ENCODE results near the gene TOMM34.

Gene TOMM34

GRCh38 chr20:44990425-44990824, 30.2 kb upstream of the TOMM34 start:
- H3K4me3 ChIP-seq (ENCODE audit: low read length, poor library complexity, severe bottlenecking), result peak overlapping the region; percentile 8

GRCh38 chr20:44988631-44989171, 28.5 kb upstream of the TOMM34 start:
- Histone ChIP-seq H3K4me2 (ENCODE audit: low read depth, low read length, poor library complexity, severe bottlenecking) (no peak overlapping the region), H3K79me2 (ENCODE audit: insufficient read depth, low read length) (peaks cover 32% of the 10 kb centered on the region), H3K9me2 (replicated peaks; ENCODE audit: low read depth, low read length) (no peaks in the 10 kb centered on the region), H4K20me1 (ENCODE audit: insufficient read depth, low read length, poor library complexity, severe bottlenecking) (no peaks in the 10 kb centered on the region), H3K4me1 (ENCODE audit: insufficient read depth, low read length, poor library complexity, severe bottlenecking) (peaks cover 24% of the 10 kb centered on the region), H2AFZ (ENCODE audit: low read length) (no peak overlapping the region), H3F3A (ENCODE audit: low read depth) (no peaks in the 10 kb centered on the region), H3K9ac (ENCODE audit: low read depth, low read length, poor library complexity, severe bottlenecking) (no peak overlapping the region), H3K4me3 (ENCODE audit: low read length, poor library complexity, severe bottlenecking) (no peak overlapping the region), H3K36me3 (ENCODE audit: insufficient read depth, low read length) (peaks cover 26% of the 10 kb centered on the region), H3K9me3 (ENCODE audit: insufficient read depth, low read depth, low read length) (no peaks in the 10 kb centered on the region), H3K27me3 (ENCODE audit: insufficient read depth, low read length, poor library complexity, severe bottlenecking) (no peaks in the 10 kb centered on the region)
- no peak for TF ChIP-seq EZH2phosphoT487 (IDR thresholded peaks at IDR 0.05; ENCODE audit: borderline replicate concordance)
- TF ChIP-seq, protein P1, sequence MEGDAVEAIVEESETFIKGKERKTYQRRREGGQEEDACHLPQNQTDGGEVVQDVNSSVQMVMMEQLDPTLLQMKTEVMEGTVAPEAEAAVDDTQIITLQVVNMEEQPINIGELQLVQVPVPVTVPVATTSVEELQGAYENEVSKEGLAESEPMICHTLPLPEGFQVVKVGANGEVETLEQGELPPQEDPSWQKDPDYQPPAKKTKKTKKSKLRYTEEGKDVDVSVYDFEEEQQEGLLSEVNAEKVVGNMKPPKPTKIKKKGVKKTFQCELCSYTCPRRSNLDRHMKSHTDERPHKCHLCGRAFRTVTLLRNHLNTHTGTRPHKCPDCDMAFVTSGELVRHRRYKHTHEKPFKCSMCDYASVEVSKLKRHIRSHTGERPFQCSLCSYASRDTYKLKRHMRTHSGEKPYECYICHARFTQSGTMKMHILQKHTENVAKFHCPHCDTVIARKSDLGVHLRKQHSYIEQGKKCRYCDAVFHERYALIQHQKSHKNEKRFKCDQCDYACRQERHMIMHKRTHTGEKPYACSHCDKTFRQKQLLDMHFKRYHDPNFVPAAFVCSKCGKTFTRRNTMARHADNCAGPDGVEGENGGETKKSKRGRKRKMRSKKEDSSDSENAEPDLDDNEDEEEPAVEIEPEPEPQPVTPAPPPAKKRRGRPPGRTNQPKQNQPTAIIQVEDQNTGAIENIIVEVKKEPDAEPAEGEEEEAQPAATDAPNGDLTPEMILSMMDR (conservative IDR thresholded peaks at IDR 0.05; ENCODE audit: low read length), result no peak

More at GRCh38 chr20:44990425-44990824, 30.2 kb upstream of the TOMM34 start:
- no peaks in the 10 kb centered on the region for H4K20me1 ChIP-seq (ENCODE audit: insufficient read depth, low read length, poor library complexity, severe bottlenecking)
- no peaks in the 10 kb centered on the region for H3K9me3 ChIP-seq (ENCODE audit: insufficient read depth, low read depth, low read length)
- H3K4me2 ChIP-seq (ENCODE audit: low read depth, low read length, poor library complexity, severe bottlenecking), result peak overlapping the region; percentile 57
- no peaks in the 10 kb centered on the region for H3K27me3 ChIP-seq (ENCODE audit: insufficient read depth, low read length, poor library complexity, severe bottlenecking)
- H2AFZ ChIP-seq (ENCODE audit: low read length), result no peak overlapping the region
- peak overlapping the region; percentile 21 for H3K9ac ChIP-seq (ENCODE audit: low read depth, low read length, poor library complexity, severe bottlenecking)
- peaks cover 26% of the 10 kb centered on the region for H3K4me1 ChIP-seq (ENCODE audit: insufficient read depth, low read length, poor library complexity, severe bottlenecking)
- peaks cover 29% of the 10 kb centered on the region for H3K36me3 ChIP-seq (ENCODE audit: insufficient read depth, low read length)
- H3K9me2 ChIP-seq (replicated peaks; ENCODE audit: low read depth, low read length), result no peaks in the 10 kb centered on the region
- TF ChIP-seq, protein P1 (conservative IDR thresholded peaks at IDR 0.05; ENCODE audit: low read length), result no peak
- no peak for TF ChIP-seq EZH2phosphoT487 (IDR thresholded peaks at IDR 0.05; ENCODE audit: borderline replicate concordance)
- H3F3A ChIP-seq (ENCODE audit: low read depth), result no peaks in the 10 kb centered on the region
- peaks cover 32% of the 10 kb centered on the region for H3K79me2 ChIP-seq (ENCODE audit: insufficient read depth, low read length)

- TF ChIP-seq, protein P1 (conservative IDR thresholded peaks at IDR 0.05; ENCODE audit: low read length), result no peak
- TF ChIP-seq EZH2phosphoT487 (IDR thresholded peaks at IDR 0.05; ENCODE audit: borderline replicate concordance), result no peak
- Histone ChIP-seq H3K36me3 (ENCODE audit: insufficient read depth, low read length) (peaks cover 34% of the 10 kb centered on the region; the same call in 1 of the 2 replicates), H3F3A (ENCODE audit: low read depth) (peaks cover 4% of the 10 kb centered on the region; the same call in 1 of the 2 replicates), H3K4me2 (ENCODE audit: low read depth, low read length, poor library complexity, severe bottlenecking) (no peak overlapping the region), H3K4me3 (ENCODE audit: low read length, poor library complexity, severe bottlenecking) (no peak overlapping the region), H3K9me3 (ENCODE audit: insufficient read depth, low read depth, low read length) (no peaks in the 10 kb centered on the region), H3K9ac (ENCODE audit: low read depth, low read length, poor library complexity, severe bottlenecking) (no peak overlapping the region), H3K9me2 (replicated peaks; ENCODE audit: low read depth, low read length) (no peaks in the 10 kb centered on the region), H3K4me1 (ENCODE audit: insufficient read depth, low read length, poor library complexity, severe bottlenecking) (peaks cover 19% of the 10 kb centered on the region), H4K20me1 (ENCODE audit: insufficient read depth, low read length, poor library complexity, severe bottlenecking) (no peaks in the 10 kb centered on the region), H3K27me3 (ENCODE audit: insufficient read depth, low read length, poor library complexity, severe bottlenecking) (no peaks in the 10 kb centered on the region), H2AFZ (ENCODE audit: low read length) (no peak overlapping the region), H3K79me2 (ENCODE audit: insufficient read depth, low read length) (no peaks in the 10 kb centered on the region; the same call in 1 of the 2 replicates)
These were observed 23.0 kb upstream of the TOMM34 start for GRCh38 chr20:44983093-44983674.

Data from Loucy (cell line).